SK-N-SH (cell line): ENCODE measurements around the gene SIL1. TPM values are rescaled to one million over a fixed set of nuclear protein-coding genes. Genes with fewer than 3 reads are reported as not detected.

ENCODE experiments used
- CTCF ChIA-PET: fragments of 300-600, 350-600 bp; formaldehyde crosslinking; extraction: SDS; loops from one replicate; lab custom pipeline; 2021; lab: Yijun Ruan, JAX
- POLR2A ChIA-PET: fragments of 350-600 bp; sonication (Branson Sonifier 250); formaldehyde crosslinking; extraction: SDS; loops from one replicate; lab custom pipeline; 2020; ENCODE audit warnings: antibody characterized with exemption, inconsistent platforms; lab: Yijun Ruan, JAX
- DNase-seq: peaks from one replicate; pipeline ENCODE4 v3.0.0; 2012
- H2AFZ ChIP-seq: fragments of 200-600 bp; sonication (generic); 2 replicates; pipeline ENCODE4 v1.8.1; 2016; ENCODE audit warnings: antibody characterized with exemption, mild to moderate bottlenecking, low read depth
- H3F3A ChIP-seq: fragments of 200-600 bp; sonication (generic); replicated peaks from 2 replicates; pipeline ENCODE3; 2016; ENCODE audit warnings: antibody characterized with exemption, mild to moderate bottlenecking; ENCODE audit not compliant: insufficient read depth
- H3K27ac ChIP-seq, 2 experiments: fragments of 200-500 bp in 1 of 2; fragments of 200-600 bp in 1 of 2; sonication (Bioruptor generic) in 1 of 2; sonication (generic), shearing (Covaris generic) in 1 of 2; 2 replicates each; pipeline versions ENCODE4 v1.5.1 to v1.6.1; 2014 to 2016; ENCODE audit warnings: low read depth in 2 of 2, inconsistent platforms in 1 of 2, low read length in 1 of 2, mild to moderate bottlenecking in 1 of 2, mixed read lengths in 1 of 2
- H3K27me3 ChIP-seq: fragments of 200-600 bp; sonication (generic), shearing (Covaris generic); 2 replicates; pipeline ENCODE4 v1.6.1; 2016; ENCODE audit warnings: mixed run types; ENCODE audit not compliant: insufficient read depth
- H3K36me3 ChIP-seq, 2 experiments: fragments of 200-500 bp in 1 of 2; fragments of 200-600 bp in 1 of 2; sonication (Bioruptor generic) in 1 of 2; sonication (generic) in 1 of 2; replicated peaks in 1 of 2; 2 replicates each; pipeline versions ENCODE3 to v1.5.1; 2014 to 2016; ENCODE audit warnings: low read length in 1 of 2, mild to moderate bottlenecking in 1 of 2; ENCODE audit not compliant: insufficient read depth in 2 of 2, control insufficient read depth in 1 of 2
- H3K4me1 ChIP-seq, 2 experiments: fragments of 200-500 bp in 1 of 2; fragments of 200-600 bp in 1 of 2; sonication (Bioruptor generic) in 1 of 2; sonication (generic), shearing (Covaris generic) in 1 of 2; 2 replicates each; pipeline versions ENCODE4 v1.5.1 to v1.6.1; 2014 to 2016; ENCODE audit warnings: low read depth in 1 of 2, low read length in 1 of 2, mixed run types in 1 of 2; ENCODE audit not compliant: insufficient read depth in 2 of 2, control insufficient read depth in 1 of 2
- H3K4me2 ChIP-seq: fragments of 200-600 bp; sonication (generic), shearing (Covaris generic); 2 replicates; pipeline ENCODE4 v1.6.1; 2017; ENCODE audit warnings: mixed run types
- H3K4me3 ChIP-seq, 2 experiments: fragments of 200-500 bp in 1 of 2; fragments of 200-600 bp in 1 of 2; sonication (Bioruptor generic) in 1 of 2; sonication (generic), shearing (Covaris generic) in 1 of 2; 2 replicates each; pipeline versions ENCODE4 v1.5.1 to v1.8.1; 2014 to 2016; ENCODE audit warnings: low read depth in 2 of 2, inconsistent platforms in 1 of 2, low read length in 1 of 2, mild to moderate bottlenecking in 1 of 2, mixed read lengths in 1 of 2, moderate library complexity in 1 of 2
- H3K79me2 ChIP-seq: fragments of 200-600 bp; sonication (generic); 2 replicates; pipeline ENCODE4 v1.8.1; 2017; ENCODE audit warnings: mild to moderate bottlenecking; ENCODE audit not compliant: insufficient read depth
- H3K9ac ChIP-seq: fragments of 200-600 bp; sonication (generic); 2 replicates; pipeline ENCODE4 v1.6.1; 2017; ENCODE audit warnings: mixed run types
- H3K9me2 ChIP-seq: fragments of 200-600 bp; sonication (generic); 2 replicates; pipeline ENCODE4 v1.6.1; 2017; ENCODE audit warnings: mixed run types
- H3K9me3 ChIP-seq: fragments of 200-600 bp; sonication (generic); 2 replicates; pipeline ENCODE4 v1.6.1; 2017; ENCODE audit warnings: mixed run types, mild to moderate bottlenecking, moderate library complexity
- H4K20me1 ChIP-seq: fragments of 200-600 bp; sonication (generic); 2 replicates; pipeline ENCODE4 v1.6.1; 2017; ENCODE audit warnings: mild to moderate bottlenecking, mixed run types; ENCODE audit not compliant: insufficient read depth
- CTCF ChIP-seq: fragments of 200-600 bp; sonication (generic); IDR thresholded peaks from 2 replicates; pipeline ENCODE4 v1.6.1; 2017; ENCODE audit warnings: antibody characterized with exemption, mild to moderate bottlenecking, moderate library complexity
- ELF1 ChIP-seq: IDR thresholded peaks from 2 replicates; pipeline ENCODE4 v1.4.0; 2012
- EP300 ChIP-seq, 2 experiments: IDR thresholded peaks; 2 replicates each; pipeline versions ENCODE4 v1.4.0 to v1.6.1; 2012; ENCODE audit warnings: borderline replicate concordance in 1 of 2, low read depth in 1 of 2, low read length in 1 of 2
- FOXJ3 ChIP-seq: sonication (generic); formaldehyde crosslinking; IDR thresholded peaks from 2 replicates; pipeline ENCODE4 v1.5.1; 2020; ENCODE audit warnings: mild to moderate bottlenecking, missing genetic modification reagents
- GABPA ChIP-seq: IDR thresholded peaks from 2 replicates; pipeline ENCODE4 v1.4.0; 2012; ENCODE audit warnings: low read depth, mild to moderate bottlenecking
- GATA2 ChIP-seq: sonication (generic); formaldehyde crosslinking; IDR thresholded peaks from 2 replicates; pipeline ENCODE4 v1.5.0; 2020; ENCODE audit warnings: mild to moderate bottlenecking, missing genetic modification reagents
- IRF3 ChIP-seq: fragments of 150-350 bp; IDR thresholded peaks from 2 replicates; pipeline ENCODE4 v1.6.1; 2016; ENCODE audit warnings: mild to moderate bottlenecking, low read depth, low read length
- JUND ChIP-seq: IDR thresholded peaks from 2 replicates; pipeline ENCODE4 v1.4.0; 2012
- NRF1 ChIP-seq: IDR thresholded peaks from 2 replicates; pipeline ENCODE4 v1.6.1; 2012; ENCODE audit warnings: low read depth, mild to moderate bottlenecking, low read length
- POLR2AphosphoS5 ChIP-seq: IDR thresholded peaks from 2 replicates; pipeline ENCODE4 v1.6.1; 2012; ENCODE audit warnings: low read depth, low read length
- RAD21 ChIP-seq: IDR thresholded peaks from 2 replicates; pipeline ENCODE4 v1.6.1; 2012; ENCODE audit warnings: mild to moderate bottlenecking, low read length
- RXRA ChIP-seq: IDR thresholded peaks from 2 replicates; pipeline ENCODE4 v1.4.0; 2012; ENCODE audit warnings: low read depth, mild to moderate bottlenecking, borderline replicate concordance
- SIN3A ChIP-seq: IDR thresholded peaks from 2 replicates; pipeline ENCODE4 v1.6.1; 2012; ENCODE audit warnings: low read depth, mild to moderate bottlenecking, low read length, moderate library complexity, borderline replicate concordance
- SMC3 ChIP-seq: IDR thresholded peaks from 2 replicates; pipeline ENCODE4 v1.6.1; 2012; ENCODE audit warnings: low read depth, low read length, improper control_type of control experiment
- TAF1 ChIP-seq: IDR thresholded peaks from 2 replicates; pipeline ENCODE4 v1.6.1; 2012; ENCODE audit warnings: low read depth, mild to moderate bottlenecking, low read length, moderate library complexity, borderline replicate concordance
- TCF12 ChIP-seq: IDR thresholded peaks from 2 replicates; pipeline ENCODE4 v1.4.0; 2012
- TEAD4 ChIP-seq: IDR thresholded peaks from 2 replicates; pipeline ENCODE4 v1.4.0; 2012; ENCODE audit warnings: mild to moderate bottlenecking, borderline replicate concordance; ENCODE audit not compliant: insufficient read depth
- USF1 ChIP-seq: IDR thresholded peaks from 2 replicates; pipeline ENCODE4 v1.4.0; 2012; ENCODE audit warnings: low read depth, borderline replicate concordance
- USF2 ChIP-seq: fragments of 150-350 bp; IDR thresholded peaks from 2 replicates; pipeline ENCODE4 v1.6.1; 2017; ENCODE audit warnings: antibody characterized with exemption, low read length, low read depth, borderline replicate concordance
- ZBTB33 ChIP-seq: IDR thresholded peaks from 2 replicates; pipeline ENCODE4 v1.4.0; 2012; ENCODE audit warnings: low read depth, borderline replicate concordance
- WGBS: methylation state at CpG from one replicate; pipeline ENCODE4 v1.1.6; 2017; ENCODE audit warnings: low lambda C conversion rate; 5-methylcytosine and 5-hydroxymethylcytosine counted together
- polyA plus RNA-seq, 3 experiments: library from polyadenylated mRNA; depleted of rRNA; stranded (reverse); fragments of >200 nt; gene quantifications; 2 replicates each; pipeline ENCODE4 v1.2.3, GENCODE V29; 2012

SIL1 gene
- polyA plus RNA-seq, 1 of the 3 experiments (the other 2 are of a cell fraction), result 25.9 TPM

- Histone ChIP-seq H3K4me3 (no peak overlapping the region), H4K20me1 (no peaks in the 10 kb centered on the region), H3F3A (no peaks in the 10 kb centered on the region), H3K9ac (no peak overlapping the region), H3K27me3 (no peaks in the 10 kb centered on the region), H3K9me3 (no peaks in the 10 kb centered on the region), H3K4me2 (no peak overlapping the region), H3K9me2 (no peaks in the 10 kb centered on the region), H3K79me2 (no peaks in the 10 kb centered on the region), H3K27ac (no peak overlapping the region), H2AFZ (no peak overlapping the region), H3K4me1 (peaks cover 0 to 2% of the 10 kb centered on the region in 2 experiments; a peak in 1 of 4 replicates), H3K36me3 (no peaks in the 10 kb centered on the region)
- DNase-seq, result no peak
- CTCF ChIA-PET, result no interaction called here
- POLR2A ChIA-PET, result no interaction called here
- TF ChIP-seq CTCF (no peak), ELF1 (no peak), GABPA (no peak), USF2 (no peak), RAD21 (no peak), TAF1 (no peak), TCF12 (no peak), NRF1 (no peak), SIN3A (no peak), IRF3 (no peak), FOXJ3 (CRISPR knock-in tag) (no peak), TEAD4 (no peak), RXRA (no peak)
Measured at GRCh38 chr5:139052975-139053374, 145.2 kb downstream of the SIL1 start.

GRCh38 chr5:139051392-139051791 lies 146.8 kb downstream of the SIL1 start:
- H3K79me2 ChIP-seq, result no peaks in the 10 kb centered on the region
- no peaks in the 10 kb centered on the region for H4K20me1 ChIP-seq
- no peak overlapping the region for H3K4me2 ChIP-seq
- WGBS, result 80% methylated on average over 3 of the region's 3 CpGs
- POLR2A ChIA-PET, result no interaction called here
- H3K4me3 ChIP-seq, result no peak overlapping the region
- CTCF ChIA-PET, result no interaction called here
- H3K36me3 ChIP-seq, result no peaks in the 10 kb centered on the region
- no peaks in the 10 kb centered on the region for H3K9me3 ChIP-seq
- H3K9ac ChIP-seq, result no peak overlapping the region
- no peaks in the 10 kb centered on the region for H3K27me3 ChIP-seq
- TF ChIP-seq EP300 (IDR thresholded peaks at IDR 0.05; ENCODE audit: borderline replicate concordance in 1 of 2, low read depth in 1 of 2, low read length in 1 of 2) (no peak), USF1 (no peak), TEAD4 (no peak), GATA2 (no peak), JUND (no peak), IRF3 (no peak), RAD21 (no peak), SMC3 (no peak), RXRA (no peak), POLR2AphosphoS5 (no peak), ZBTB33 (no peak), NRF1 (no peak)
- TF ChIP-seq, all 33 proteins: peak for 0
- Histone ChIP-seq H3F3A (no peaks in the 10 kb centered on the region), H3K4me1 (no peaks in the 10 kb centered on the region; a peak in 1 of 4 replicates), H2AFZ (no peak overlapping the region), H3K27ac (no peak overlapping the region), H3K9me2 (no peaks in the 10 kb centered on the region)
- no peak for DNase-seq
